ENCODE results near the gene TIMM22.

The TIMM22 gene

GRCh38 chr17:1031711-1032110 is 34.8 kb downstream of the TIMM22 start:
- no peak for TF ChIP-seq SIN3A (IDR thresholded peaks at IDR 0.05; ENCODE audit: borderline replicate concordance, insufficient read depth, low read length)

DNA sequence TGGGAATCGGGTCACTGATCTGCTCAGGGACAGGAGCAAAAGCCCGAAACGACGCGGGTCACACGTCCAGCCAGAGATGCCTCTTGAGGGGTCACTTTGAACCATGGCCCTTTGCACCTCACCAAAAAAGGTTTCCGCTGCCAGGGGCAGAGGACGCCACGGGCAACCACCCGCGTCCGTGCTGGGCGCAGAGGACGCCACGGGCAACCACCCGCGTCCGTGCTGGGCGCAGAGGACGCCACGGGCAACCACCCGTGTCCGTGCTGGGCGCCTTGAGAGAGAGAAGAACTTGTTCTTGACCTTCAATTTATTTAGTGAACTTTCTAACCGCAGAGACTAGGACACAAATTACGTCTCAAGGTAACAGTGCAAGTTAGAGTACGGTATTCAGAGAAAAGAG is 35.5 kb downstream of the TIMM22 start:
- no peak for TF ChIP-seq POLR2AphosphoS5 (IDR thresholded peaks at IDR 0.05; ENCODE audit: low read depth, low read length)
- no peak for TF ChIP-seq REST (IDR thresholded peaks at IDR 0.05; ENCODE audit: insufficient read depth in 1 of 2, low read depth in 2 of 2, low read length in 2 of 2)
- no peak for TF ChIP-seq FOXP2 (optimal IDR thresholded peaks at IDR 0.05; ENCODE audit: borderline replicate concordance, extremely low read depth, extremely low read length, insufficient read depth)
- TF ChIP-seq SIN3A (IDR thresholded peaks at IDR 0.05; ENCODE audit: borderline replicate concordance, insufficient read depth, low read length), result no peak
- no peak for TF ChIP-seq TAF1 (IDR thresholded peaks at IDR 0.05; ENCODE audit: borderline replicate concordance, insufficient read depth, low read length)

- TF ChIP-seq TAF1 (IDR thresholded peaks at IDR 0.05; ENCODE audit: borderline replicate concordance, insufficient read depth, low read length), result no peak
- no peak for TF ChIP-seq FOXP2 (optimal IDR thresholded peaks at IDR 0.05; ENCODE audit: borderline replicate concordance, extremely low read depth, extremely low read length, insufficient read depth)
- no peak for TF ChIP-seq POLR2AphosphoS5 (IDR thresholded peaks at IDR 0.05; ENCODE audit: low read depth, low read length)
- no peak for TF ChIP-seq SIN3A (IDR thresholded peaks at IDR 0.05; ENCODE audit: borderline replicate concordance, insufficient read depth, low read length)
Observed at GRCh38 chr17:1033503-1033902, 36.6 kb downstream of the TIMM22 start.

- TF ChIP-seq TAF1 (IDR thresholded peaks at IDR 0.05; ENCODE audit: borderline replicate concordance, insufficient read depth, low read length) (no peak), POLR2AphosphoS5 (IDR thresholded peaks at IDR 0.05; ENCODE audit: low read depth, low read length) (no peak), REST (IDR thresholded peaks at IDR 0.05; ENCODE audit: insufficient read depth in 1 of 2, low read depth in 2 of 2, low read length in 2 of 2) (no peak), FOXP2 (optimal IDR thresholded peaks at IDR 0.05; ENCODE audit: borderline replicate concordance, extremely low read depth, extremely low read length, insufficient read depth) (no peak), SIN3A (IDR thresholded peaks at IDR 0.05; ENCODE audit: borderline replicate concordance, insufficient read depth, low read length) (no peak)
Observed at GRCh38 chr17:1034652-1035210, 37.8 kb downstream of the TIMM22 start.

- TF ChIP-seq SIN3A (IDR thresholded peaks at IDR 0.05; ENCODE audit: borderline replicate concordance, insufficient read depth, low read length), result no peak
- TF ChIP-seq FOXP2 (optimal IDR thresholded peaks at IDR 0.05; ENCODE audit: borderline replicate concordance, extremely low read depth, extremely low read length, insufficient read depth), result no peak
- TF ChIP-seq POLR2AphosphoS5 (IDR thresholded peaks at IDR 0.05; ENCODE audit: low read depth, low read length), result no peak
- TF ChIP-seq REST (IDR thresholded peaks at IDR 0.05; ENCODE audit: insufficient read depth in 1 of 2, low read depth in 2 of 2, low read length in 2 of 2), result no peak
- no peak for TF ChIP-seq TAF1 (IDR thresholded peaks at IDR 0.05; ENCODE audit: borderline replicate concordance, insufficient read depth, low read length)
Observed at GRCh38 chr17:1035546-1036170, 38.7 kb downstream of the TIMM22 start.

DNA sequence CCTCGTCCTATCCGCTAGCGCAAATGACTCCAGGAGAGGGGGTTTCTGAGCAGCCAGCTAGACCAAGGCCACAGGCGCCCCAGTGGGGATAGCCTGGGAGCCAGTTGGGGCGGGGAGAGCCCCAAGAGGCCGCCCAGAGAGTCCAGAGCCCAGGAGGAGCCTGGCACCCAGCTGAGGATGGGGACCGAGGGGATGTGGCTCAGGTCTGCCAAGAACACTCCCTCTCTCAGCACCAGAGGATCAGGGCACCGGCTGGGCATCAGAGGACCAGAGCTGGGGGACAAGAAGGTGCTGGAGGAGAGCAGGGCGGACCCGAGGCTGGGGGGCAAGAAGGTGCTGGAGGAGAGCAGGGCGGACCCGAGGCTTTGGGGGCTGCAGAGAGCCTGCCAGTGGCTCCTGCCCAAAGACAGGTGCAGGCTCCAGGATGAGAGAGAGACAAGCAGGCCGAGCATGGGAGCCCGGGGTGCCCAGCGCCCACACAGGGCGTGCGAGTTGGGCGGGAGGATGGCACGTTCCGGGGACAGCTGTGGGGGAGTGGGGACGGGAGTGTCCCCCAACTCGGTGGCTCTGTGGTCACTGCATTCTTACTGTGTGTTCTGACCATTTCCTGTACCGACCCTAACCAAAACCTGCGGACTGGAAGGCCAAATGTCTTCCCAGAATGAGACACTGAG is 39.4 kb downstream of the TIMM22 start:
- TF ChIP-seq FOXP2 (optimal IDR thresholded peaks at IDR 0.05; ENCODE audit: borderline replicate concordance, extremely low read depth, extremely low read length, insufficient read depth) (no peak), TAF1 (IDR thresholded peaks at IDR 0.05; ENCODE audit: borderline replicate concordance, insufficient read depth, low read length) (no peak), REST (IDR thresholded peaks at IDR 0.05; ENCODE audit: insufficient read depth in 1 of 2, low read depth in 2 of 2, low read length in 2 of 2) (no peak), SIN3A (IDR thresholded peaks at IDR 0.05; ENCODE audit: borderline replicate concordance, insufficient read depth, low read length) (no peak), POLR2AphosphoS5 (IDR thresholded peaks at IDR 0.05; ENCODE audit: low read depth, low read length) (no peak)
